CD14-positive monocyte (primary cell): ENCODE results near the gene YIPF3. TPM values are rescaled to one million over a fixed set of nuclear protein-coding genes. Genes with fewer than 3 reads are reported as not detected.

ENCODE experiments used
- DNase-seq, 3 donors: peaks; one replicate each; pipeline ENCODE4 v3.0.0-alpha.2; 2011 to 2022
- H2AFZ ChIP-seq: 2 replicates; pipeline ENCODE4 v1.6.0; 2012; ENCODE audit warnings: mild to moderate bottlenecking, low read depth, low read length, inconsistent platforms; ENCODE audit not compliant: insufficient read depth, poor library complexity, severe bottlenecking
- H3K27ac ChIP-seq, 2 donors: 1 replicate in 1 of 2; 2 replicates in 1 of 2; pipeline ENCODE4 v1.5.1; 2012 to 2013; ENCODE audit warnings: low read length in 2 of 2, control low read depth in 1 of 2, inconsistent platforms in 1 of 2, low read depth in 1 of 2, mild to moderate bottlenecking in 1 of 2
- H3K27me3 ChIP-seq, 2 donors: one replicate each; pipeline versions ENCODE4 v1.6.0 to v1.6.1; 2011 to 2013; ENCODE audit warnings: low read length in 2 of 2; ENCODE audit not compliant: control insufficient read depth in 2 of 2, insufficient read depth in 2 of 2
- H3K36me3 ChIP-seq, 2 donors: replicated peaks in 1 of 2; 1 replicate in 1 of 2; 2 replicates in 1 of 2; pipeline versions ENCODE4 v1.5.1 to v1.6.1; 2012 to 2013; ENCODE audit warnings: low read length in 2 of 2, control low read depth in 1 of 2, inconsistent platforms in 1 of 2, mild to moderate bottlenecking in 1 of 2; ENCODE audit not compliant: insufficient read depth in 2 of 2, control insufficient read depth in 1 of 2
- H3K4me1 ChIP-seq, 2 donors: 1 replicate in 1 of 2; 2 replicates in 1 of 2; pipeline versions ENCODE4 v1.5.1 to v1.6.1; 2012 to 2013; ENCODE audit warnings: low read length in 2 of 2, control low read depth in 1 of 2, inconsistent platforms in 1 of 2, mild to moderate bottlenecking in 1 of 2, moderate library complexity in 1 of 2; ENCODE audit not compliant: insufficient read depth in 2 of 2, control insufficient read depth in 1 of 2
- H3K4me2 ChIP-seq: replicated peaks from 2 replicates; pipeline ENCODE3; 2012; ENCODE audit warnings: low read length, moderate library complexity, mild to moderate bottlenecking; ENCODE audit not compliant: poor library complexity, severe bottlenecking; ENCODE audit errors: extremely low read depth
- H3K4me3 ChIP-seq, 3 experiments: fragments of 200-600 bp in 1 of 3; sonication (generic) in 1 of 3; replicated peaks in 1 of 3; 1 replicate in 2 of 3; 2 replicates in 1 of 3; pipeline ENCODE4 v1.5.1; 2011 to 2013; ENCODE audit warnings: low read length in 3 of 3, mild to moderate bottlenecking in 3 of 3, control low read depth in 2 of 3, low read depth in 2 of 3, inconsistent platforms in 1 of 3, moderate library complexity in 1 of 3
- H3K79me2 ChIP-seq: 2 replicates; pipeline ENCODE4 v1.6.0; 2012; ENCODE audit warnings: mild to moderate bottlenecking, control low read depth, inconsistent platforms, low read length, moderate library complexity; ENCODE audit not compliant: insufficient read depth
- H3K9ac ChIP-seq: 2 replicates; pipeline ENCODE4 v1.6.0; 2017; ENCODE audit warnings: low read length, mild to moderate bottlenecking; ENCODE audit not compliant: insufficient read depth, poor library complexity, severe bottlenecking
- H3K9me3 ChIP-seq, 2 donors: replicated peaks in 1 of 2; 1 replicate in 1 of 2; 2 replicates in 1 of 2; pipeline versions ENCODE4 v1.5.1 to v1.6.1; 2012 to 2013; ENCODE audit warnings: low read length in 2 of 2, control low read depth in 1 of 2; ENCODE audit not compliant: control insufficient read depth in 1 of 2, insufficient read depth in 1 of 2
- H4K20me1 ChIP-seq: 2 replicates; pipeline ENCODE4 v1.6.0; 2012; ENCODE audit warnings: mild to moderate bottlenecking, low read length, control low read depth, moderate library complexity; ENCODE audit not compliant: insufficient read depth
- H3K27ac Mint-ChIP-seq, 7 donors: one replicate each; pipeline ENCODE4 v1.8.0; 2020; ENCODE audit warnings: mild to moderate bottlenecking in 7 of 7, mixed read lengths in 7 of 7, moderate library complexity in 6 of 7, inconsistent platforms in 2 of 7
- H3K27me3 Mint-ChIP-seq, 3 donors: one replicate each; pipeline ENCODE4 v1.8.0; 2021 to 2022; ENCODE audit warnings: low read depth in 3 of 3, mild to moderate bottlenecking in 3 of 3, mixed read lengths in 3 of 3, moderate library complexity in 3 of 3, inconsistent platforms in 1 of 3
- H3K36me3 Mint-ChIP-seq, 2 donors: one replicate each; pipeline ENCODE4 v1.8.0; 2020; ENCODE audit warnings: mixed read lengths in 2 of 2, inconsistent platforms in 1 of 2, mild to moderate bottlenecking in 1 of 2
- H3K4me1 Mint-ChIP-seq: one replicate; pipeline ENCODE4 v1.8.0; 2020; ENCODE audit warnings: mild to moderate bottlenecking, mixed read lengths
- H3K4me3 Mint-ChIP-seq, 2 donors: one replicate each; pipeline ENCODE4 v1.8.0; 2020; ENCODE audit warnings: mild to moderate bottlenecking in 2 of 2, mixed read lengths in 2 of 2, moderate library complexity in 1 of 2
- H3K9me3 Mint-ChIP-seq, 7 donors: one replicate each; pipeline ENCODE4 v1.8.0; 2020 to 2022; ENCODE audit warnings: mixed read lengths in 7 of 7, mild to moderate bottlenecking in 6 of 7, moderate library complexity in 6 of 7, inconsistent platforms in 2 of 7
- CTCF ChIP-seq: fragments of 200-600 bp; IDR thresholded peaks from one replicate; pipeline ENCODE4 v1.8.0; 2022; ENCODE audit warnings: antibody characterized with exemption, mild to moderate bottlenecking
- WGBS: methylation state at CpG from one replicate; pipeline ENCODE4 v1.1.5; 2013; ENCODE audit warnings: missing lambda C conversion rate; ENCODE audit not compliant: insufficient coverage; 5-methylcytosine and 5-hydroxymethylcytosine counted together
- intact Hi-C, 2 donors: fragments of 100-400 bp; cut with micrococcal nuclease; formaldehyde crosslinking; loops; one replicate each; pipeline versions ENCODE4 v1.15.0 to v1.15.1; 2023
- polyA plus RNA-seq, 3 donors: library from polyadenylated mRNA; depleted of rRNA in 1 of 3; unstranded in 2 of 3; stranded (reverse) in 1 of 3; fragments of 300-500 nt in 2 of 3; fragments of >200 nt in 1 of 3; fragmentation: Illumina TruSeq in 2 of 3; gene quantifications; 1 replicate in 2 of 3; 2 replicates in 1 of 3; pipeline ENCODE4 v1.2.3, GENCODE V29; 2012 to 2021

The YIPF3 gene
- polyA plus RNA-seq, 3 donors, result 112 to 126 (median 123) TPM

GRCh38 chr6:43496370-43497128 lies 20.2 kb downstream of the YIPF3 start:
- no peak overlapping the region for H3K4me3 ChIP-seq
- no peaks in the 10 kb centered on the region for H3K27me3 ChIP-seq
- H3K9me3 ChIP-seq, result no peaks in the 10 kb centered on the region
- peak overlapping the region in 2 of 7 donors; percentile 37 to 69 for H3K27ac Mint-ChIP-seq
- H3K4me1 ChIP-seq, result no peaks in the 10 kb centered on the region
- H3K9ac ChIP-seq, result no peak overlapping the region
- H4K20me1 ChIP-seq, result peaks cover 34% of the 10 kb centered on the region
- peaks cover 48 to 55% of the 10 kb centered on the region in 2 donors for H3K36me3 Mint-ChIP-seq
- H3K79me2 ChIP-seq, result no peaks in the 10 kb centered on the region
- peaks cover 44 to 83% of the 10 kb centered on the region in 2 donors for H3K36me3 ChIP-seq
- H2AFZ ChIP-seq, result no peak overlapping the region
- no peak overlapping the region for H3K27ac ChIP-seq
- peaks cover 0 to 4% (median 0%) of the 10 kb centered on the region in 3 donors for H3K27me3 Mint-ChIP-seq
- no peaks in the 10 kb centered on the region for H3K9me3 Mint-ChIP-seq
- no peak overlapping the region for H3K4me3 Mint-ChIP-seq
- DNase-seq, result no peak
- WGBS, result 90% methylated on average over 6 of the region's 18 CpGs
- no peak overlapping the region for H3K4me2 ChIP-seq
- no peak for TF ChIP-seq CTCF
- intact Hi-C loops, result no loop called here
- H3K4me1 Mint-ChIP-seq, result peaks cover 8% of the 10 kb centered on the region

GRCh38 chr6:43495409-43495941 lies 21.3 kb downstream of the YIPF3 start:
- intact Hi-C loops, result no loop called here
- Histone ChIP-seq H3K27me3 (no peaks in the 10 kb centered on the region), H3K9ac (no peak overlapping the region), H4K20me1 (peaks cover 37% of the 10 kb centered on the region), H3K4me3 (no peak overlapping the region), H2AFZ (no peak overlapping the region), H3K79me2 (no peaks in the 10 kb centered on the region), H3K9me3 (no peaks in the 10 kb centered on the region), H3K36me3 (peaks cover 36 to 72% of the 10 kb centered on the region in 2 donors), H3K27ac (no peak overlapping the region), H3K4me1 (no peaks in the 10 kb centered on the region), H3K4me2 (no peak overlapping the region)
- Mint-ChIP-seq H3K27ac (peak overlapping the region in 5 of 7 donors; percentile 10 to 86 (median 26)), H3K4me3 (no peak overlapping the region), H3K36me3 (peaks cover 37 to 46% of the 10 kb centered on the region in 2 donors), H3K4me1 (peaks cover 8% of the 10 kb centered on the region), H3K9me3 (no peaks in the 10 kb centered on the region), H3K27me3 (peaks cover 0 to 4% (median 0%) of the 10 kb centered on the region in 3 donors)
- no peak for DNase-seq
- TF ChIP-seq CTCF, result no peak
- 62% methylated on average over 3 of the region's 4 CpGs for WGBS
